Coronary artery (tissue), 2 donors: ENCODE measurements around the gene NEURL3.

ENCODE experiments used
- DNase-seq: peaks from one replicate; pipeline ENCODE4 v3.0.0-alpha.2; 2017; ENCODE audit warnings: low spot score
- H3K27ac ChIP-seq, 2 donors: fragments of 200-600 bp; sonication (generic); one replicate each; pipeline ENCODE4 v1.5.1; 2016 to 2019
- H3K4me3 ChIP-seq: fragments of 200-600 bp; sonication (generic); 2 replicates; pipeline ENCODE4 v1.5.1; 2016; ENCODE audit warnings: mild to moderate bottlenecking, moderate library complexity
- CTCF ChIP-seq: fragments of 200-600 bp; sonication (generic); IDR thresholded peaks from one replicate; pipeline ENCODE4 v1.5.1; 2019; ENCODE audit warnings: antibody characterized with exemption

The NEURL3 gene

GRCh38 chr2:96503637-96504243 is 1.4 kb downstream of the NEURL3 start:
- no peak for DNase-seq
- Histone ChIP-seq H3K27ac (no peak overlapping the region), H3K4me3 (no peak overlapping the region)
- no peak for TF ChIP-seq CTCF

- no peak for TF ChIP-seq CTCF
- Histone ChIP-seq H3K4me3 (no peak overlapping the region), H3K27ac (no peak overlapping the region)
- DNase-seq = no peak
Observed at GRCh38 chr2:96502891-96503636, 2.1 kb downstream of the NEURL3 start.

- Histone ChIP-seq H3K27ac (no peak overlapping the region), H3K4me3 (no peak overlapping the region)
- no peak for TF ChIP-seq CTCF
- no peak for DNase-seq
Observed at GRCh38 chr2:96501886-96502810, 3.0 kb downstream of the NEURL3 start.

DNA sequence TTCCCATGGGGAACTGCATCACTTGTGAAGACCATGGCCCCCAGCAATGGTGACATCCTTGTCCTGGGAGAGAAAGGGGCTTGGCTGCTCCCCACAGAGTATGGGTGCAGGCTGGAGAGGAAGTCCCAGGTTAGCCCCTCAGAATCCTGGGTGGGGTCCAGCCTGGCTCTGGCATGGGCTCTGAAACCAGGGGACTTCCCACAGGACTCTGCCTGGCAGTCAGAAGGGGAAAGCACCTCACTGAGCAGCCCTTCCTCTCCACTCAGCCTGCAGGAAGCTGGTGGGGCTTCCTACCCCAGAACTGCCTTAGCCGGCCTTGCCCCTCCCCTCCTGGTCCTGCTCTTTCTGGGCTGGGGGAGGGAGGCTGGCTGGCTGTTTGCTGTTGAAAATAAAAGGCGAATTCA is 3.7 kb downstream of the NEURL3 start:
- Histone ChIP-seq H3K4me3 (no peak overlapping the region), H3K27ac (no peak overlapping the region)
- TF ChIP-seq CTCF = no peak
- no peak for DNase-seq

GRCh38 chr2:96500385-96501066 is 4.6 kb downstream of the NEURL3 start:
- DNase-seq = no peak
- Histone ChIP-seq H3K4me3 (no peak overlapping the region), H3K27ac (no peak overlapping the region)

More at GRCh38 chr2:96500385-96501066, 4.6 kb downstream of the NEURL3 start:
- no peak for TF ChIP-seq CTCF
